AG09309 (cell line): ENCODE measurements around the gene TANC2.
"Not testable (repeated sequence)": the region's sequence is repeated elsewhere in the genome, so short reads cannot be mapped to it uniquely, and the experiment has no call there.

Experiments
- DNase-seq: peaks from one replicate; pipeline ENCODE4 v3.0.0-alpha.2; 2010; ENCODE audit warnings: low read depth
- H3K4me3 ChIP-seq: 2 replicates; pipeline ENCODE4 v1.5.1; 2011; ENCODE audit warnings: mild to moderate bottlenecking, low read depth, low read length, moderate library complexity; ENCODE audit not compliant: control insufficient read depth
- CTCF ChIP-seq: IDR thresholded peaks from 2 replicates; pipeline ENCODE4 v1.5.1; 2011; ENCODE audit warnings: mild to moderate bottlenecking, low read depth, low read length, inconsistent platforms; ENCODE audit not compliant: insufficient read depth, control insufficient read depth; ENCODE audit errors: missing control alignments

TANC2 gene

DNA sequence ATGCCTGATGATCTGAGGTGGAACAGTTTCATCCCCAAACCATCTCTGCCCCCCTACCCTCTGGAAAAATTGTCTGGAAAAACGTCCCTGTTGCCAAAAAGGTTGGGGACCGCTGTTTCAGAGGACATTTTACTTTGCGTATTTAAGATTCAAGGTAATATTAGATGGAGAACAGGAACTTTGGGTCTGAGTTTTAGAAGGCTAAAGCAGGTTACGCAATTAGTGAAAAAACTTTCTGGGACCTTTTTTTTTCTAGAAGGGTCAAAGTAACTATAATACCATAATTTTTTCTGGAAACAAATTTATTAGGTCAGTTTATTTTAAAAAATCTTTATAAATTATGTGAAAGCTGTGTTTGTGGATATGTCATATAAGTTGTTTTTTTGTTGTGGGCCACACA lies 5.8 kb downstream of the TANC2 start:
- no peak for DNase-seq
- no peak for TF ChIP-seq CTCF
- H3K4me3 ChIP-seq: no peak overlapping the region

- no peak for TF ChIP-seq CTCF
- H3K4me3 ChIP-seq: no peak overlapping the region
- DNase-seq: no peak
Measured at GRCh38 chr17:62974788-62975187, 8.8 kb downstream of the TANC2 start.

DNA sequence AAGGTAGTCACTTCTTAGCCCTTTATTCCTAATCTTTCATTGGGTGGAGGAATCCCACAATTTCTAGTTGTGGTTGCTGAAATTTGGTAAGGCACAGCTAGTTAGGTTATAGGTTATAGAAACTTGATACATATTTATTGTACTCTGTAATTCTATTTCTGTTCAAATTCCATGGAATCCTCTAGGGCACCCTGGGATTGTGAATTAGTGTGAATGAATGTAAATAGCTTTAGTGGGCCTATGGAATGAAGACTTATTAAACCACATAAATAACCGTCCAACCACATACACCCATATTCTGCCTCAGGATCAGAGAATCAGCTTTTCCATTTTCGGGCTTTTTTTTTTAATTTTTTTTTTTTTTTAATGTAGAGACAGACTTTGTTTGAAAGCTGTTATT lies 9.2 kb downstream of the TANC2 start:
- H3K4me3 ChIP-seq: no peak overlapping the region
- no peak for DNase-seq
- TF ChIP-seq CTCF: no peak

- DNase-seq, H3K4me3 ChIP-seq: not testable (repeated sequence)
Measured at GRCh38 chr17:62976643-62977231, 10.7 kb downstream of the TANC2 start.

- DNase-seq: no peak
- no peak for TF ChIP-seq CTCF
- no peak overlapping the region for H3K4me3 ChIP-seq
Measured at GRCh38 chr17:62980842-62981241, 14.8 kb downstream of the TANC2 start.

- no peak overlapping the region for H3K4me3 ChIP-seq
- DNase-seq: no peak
- no peak for TF ChIP-seq CTCF
Measured at GRCh38 chr17:62981933-62982332, 15.9 kb downstream of the TANC2 start.

GRCh38 chr17:62984801-62985200 lies 18.8 kb downstream of the TANC2 start:
- DNase-seq: no peak
- H3K4me3 ChIP-seq: no peak overlapping the region
- TF ChIP-seq CTCF: no peak
